ENCODE data around the gene MPPED1. TPM values are rescaled to one million over a fixed set of nuclear protein-coding genes. Genes with fewer than 3 reads are reported as not detected.

The MPPED1 gene
- total and polyA plus RNA-seq, 2 donors (not counting 3 experiments of a cell fraction or from before 2014, with no cell fraction given) = not detected

GRCh38 chr22:43515902-43516301 lies 104.1 kb downstream of the MPPED1 start:
- no peak overlapping the region for H3K9ac ChIP-seq (replicated peaks; ENCODE audit: extremely low read depth, insufficient read depth, low read length)

GRCh38 chr22:43516386-43516785 lies 104.6 kb downstream of the MPPED1 start:
- DNase-seq (ENCODE audit: low read depth, low spot score) (no peak), FAIRE-seq (no peak)
- no peaks in the 10 kb centered on the region for H3K9me1 ChIP-seq (replicated peaks; ENCODE audit: control insufficient read depth, extremely low read depth, insufficient read depth, low read length)
- H3K9ac ChIP-seq (replicated peaks; ENCODE audit: extremely low read depth, insufficient read depth, low read length) = no peak overlapping the region
- H3K36me3 ChIP-seq (ENCODE audit: control insufficient read depth in 2 of 2, extremely low read depth in 1 of 2, insufficient read depth in 2 of 2, low read length in 2 of 2) = no peaks in the 10 kb centered on the region
- dilution Hi-C loops (cut with MboI; ENCODE audit: extremely low pct_ligation_motif_present, low sequenced_read_pairs) (no loop called here), intact Hi-C loops (cut with micrococcal nuclease) (no loop called here)
- H3K27ac ChIP-seq (ENCODE audit: insufficient read depth, low read depth, low read length) = no peak overlapping the region
- H3K79me2 ChIP-seq (ENCODE audit: control insufficient read depth, insufficient read depth, low read length) = no peaks in the 10 kb centered on the region
- CTCF ChIA-PET = no interaction called here
- no peaks in the 10 kb centered on the region for H3K4me1 ChIP-seq (ENCODE audit: control insufficient read depth, extremely low read depth, insufficient read depth, low read length)
- POLR2A ChIA-PET = no interaction called here
- no peak overlapping the region for H3K4me2 ChIP-seq (ENCODE audit: insufficient read depth, low read length)
- no peak overlapping the region for H2AFZ ChIP-seq (ENCODE audit: low read depth, low read length)
- no peak overlapping the region for H3K4me3 ChIP-seq (replicated peaks in 1 of 3; ENCODE audit: insufficient read depth in 1 of 3, low read depth in 1 of 3, low read length in 3 of 3)
- no peaks in the 10 kb centered on the region for H4K20me1 ChIP-seq (replicated peaks; ENCODE audit: control insufficient read depth, extremely low read depth, insufficient read depth, low read length)
- H3K9me3 ChIP-seq (replicated peaks; ENCODE audit: control insufficient read depth, insufficient read depth, low read length) = no peaks in the 10 kb centered on the region
- TF ChIP-seq MYC (IDR thresholded peaks at IDR 0.05; ENCODE audit: low read depth, low read length) (no peak), CTCF (IDR thresholded peaks at IDR 0.05; ENCODE audit: extremely low read depth in 1 of 2, insufficient read depth in 1 of 2, low read depth in 1 of 2, low read length in 2 of 2) (no peak), GATA2 (IDR thresholded peaks at IDR 0.05; ENCODE audit: insufficient read depth, insufficient read length, low read depth, low read length) (no peak), FOS (IDR thresholded peaks at IDR 0.05; ENCODE audit: borderline replicate concordance, insufficient read depth, low read length) (no peak), JUN (IDR thresholded peaks at IDR 0.05; ENCODE audit: borderline replicate concordance, insufficient read depth, insufficient read length, low read depth) (no peak), MAX (IDR thresholded peaks at IDR 0.05; ENCODE audit: insufficient read depth, insufficient read length) (no peak), POLR2AphosphoS5 (IDR thresholded peaks at IDR 0.05; ENCODE audit: insufficient read depth, low read depth, low read length) (no peak), POLR2A (IDR thresholded peaks at IDR 0.05; ENCODE audit: low read depth, low read length) (no peak), EZH2 (IDR thresholded peaks at IDR 0.05; ENCODE audit: borderline replicate concordance, low read depth, low read length, severe bottlenecking) (no peak)
- no peaks in the 10 kb centered on the region for H3K27me3 ChIP-seq (ENCODE audit: control insufficient read depth in 2 of 2, insufficient read depth in 2 of 2, low read length in 2 of 2)
- BruUV-seq (replicated peaks) = no TSS peak

More at GRCh38 chr22:43515902-43516301, 104.1 kb downstream of the MPPED1 start:
- Histone ChIP-seq H2AFZ (ENCODE audit: low read depth, low read length) (no peak overlapping the region), H3K4me3 (replicated peaks in 1 of 3; ENCODE audit: insufficient read depth in 1 of 3, low read depth in 1 of 3, low read length in 3 of 3) (no peak overlapping the region), H3K4me1 (ENCODE audit: control insufficient read depth, extremely low read depth, insufficient read depth, low read length) (no peaks in the 10 kb centered on the region), H3K36me3 (ENCODE audit: control insufficient read depth in 2 of 2, extremely low read depth in 1 of 2, insufficient read depth in 2 of 2, low read length in 2 of 2) (no peaks in the 10 kb centered on the region), H3K27ac (ENCODE audit: insufficient read depth, low read depth, low read length) (no peak overlapping the region), H3K9me1 (replicated peaks; ENCODE audit: control insufficient read depth, extremely low read depth, insufficient read depth, low read length) (no peaks in the 10 kb centered on the region), H3K4me2 (ENCODE audit: insufficient read depth, low read length) (no peak overlapping the region), H3K9me3 (replicated peaks; ENCODE audit: control insufficient read depth, insufficient read depth, low read length) (no peaks in the 10 kb centered on the region), H4K20me1 (replicated peaks; ENCODE audit: control insufficient read depth, extremely low read depth, insufficient read depth, low read length) (no peaks in the 10 kb centered on the region), H3K79me2 (ENCODE audit: control insufficient read depth, insufficient read depth, low read length) (no peaks in the 10 kb centered on the region), H3K27me3 (ENCODE audit: control insufficient read depth in 2 of 2, insufficient read depth in 2 of 2, low read length in 2 of 2) (no peaks in the 10 kb centered on the region)
- no peak for DNase-seq (ENCODE audit: low read depth, low spot score)
- TF ChIP-seq GATA2 (IDR thresholded peaks at IDR 0.05; ENCODE audit: insufficient read depth, insufficient read length, low read depth, low read length) (no peak), JUN (IDR thresholded peaks at IDR 0.05; ENCODE audit: borderline replicate concordance, insufficient read depth, insufficient read length, low read depth) (no peak), POLR2A (IDR thresholded peaks at IDR 0.05; ENCODE audit: low read depth, low read length) (no peak)
- ChIA-PET POLR2A (no interaction called here), CTCF (no interaction called here)
- no TSS peak for BruUV-seq (replicated peaks)
- intact Hi-C loops (cut with micrococcal nuclease) (no loop called here), dilution Hi-C loops (cut with MboI; ENCODE audit: extremely low pct_ligation_motif_present, low sequenced_read_pairs) (no loop called here)
- FAIRE-seq = no peak
